K562 (cell line): ENCODE results near the gene FZD10. TPM values are rescaled to one million over a fixed set of nuclear protein-coding genes. Genes with fewer than 3 reads are reported as not detected.

Source experiments
- polyA plus RNA-seq, 8 experiments: library from polyadenylated mRNA; depleted of rRNA in 4 of 8; stranded (reverse) in 5 of 8; unstranded in 3 of 8; fragments of >200 nt; fragmentation: Nextera tagmentation in 2 of 8; fragmentation: Illumina TruSeq in 1 of 8; extraction: Ambion mirVana in 2 of 8; extraction: Trizol in 1 of 8; gene quantifications; 2 replicates each; pipeline versions ENCODE4 v1.2.1 to v1.2.3, GENCODE V29; 2011 to 2014; ENCODE audit warnings: inconsistent platforms in 1 of 8, missing spikeins in 1 of 8
- total RNA-seq, 7 experiments: library from RNA; depleted of rRNA in 6 of 7; stranded (reverse); fragments of >200 nt in 6 of 7; fragmentation: Illumina TruSeq in 2 of 7; extraction: Trizol in 2 of 7; gene quantifications; 2 replicates each; pipeline versions ENCODE4 v1.2.1 to v1.2.3, GENCODE V29; 2011 to 2021; ENCODE audit warnings: low replicate concordance in 1 of 7
- TF ChIP-seq, protein P1 (sequence below): sonication (generic); formaldehyde crosslinking; IDR thresholded peaks from 2 replicates; pipeline ENCODE4 v1.8.0; 2022; ENCODE audit warnings: missing genetic modification reagents, mild to moderate bottlenecking, moderate library complexity, borderline replicate concordance
- TF ChIP-seq, protein P2 (sequence below), 2 experiments: fragments of 450-650 bp; formaldehyde crosslinking in 1 of 2; IDR thresholded peaks; 2 replicates each; pipeline versions ENCODE4 v1.4.0 to v1.6.1; 2014 to 2020; ENCODE audit warnings: mild to moderate bottlenecking in 2 of 2, borderline replicate concordance in 1 of 2, low read depth in 1 of 2
- TF ChIP-seq, protein P3 (sequence below), 2 experiments: IDR thresholded peaks; 2 replicates each; pipeline ENCODE4 v1.6.1; 2012; ENCODE audit warnings: improper control_type of control experiment in 2 of 2, low read depth in 2 of 2, low read length in 2 of 2, borderline replicate concordance in 1 of 2

The FZD10 gene
- total and polyA plus RNA-seq, 9 of the 15 experiments (the other 6 are each of a cell fraction or from before 2014, with no cell fraction given), result not detected

DNA sequence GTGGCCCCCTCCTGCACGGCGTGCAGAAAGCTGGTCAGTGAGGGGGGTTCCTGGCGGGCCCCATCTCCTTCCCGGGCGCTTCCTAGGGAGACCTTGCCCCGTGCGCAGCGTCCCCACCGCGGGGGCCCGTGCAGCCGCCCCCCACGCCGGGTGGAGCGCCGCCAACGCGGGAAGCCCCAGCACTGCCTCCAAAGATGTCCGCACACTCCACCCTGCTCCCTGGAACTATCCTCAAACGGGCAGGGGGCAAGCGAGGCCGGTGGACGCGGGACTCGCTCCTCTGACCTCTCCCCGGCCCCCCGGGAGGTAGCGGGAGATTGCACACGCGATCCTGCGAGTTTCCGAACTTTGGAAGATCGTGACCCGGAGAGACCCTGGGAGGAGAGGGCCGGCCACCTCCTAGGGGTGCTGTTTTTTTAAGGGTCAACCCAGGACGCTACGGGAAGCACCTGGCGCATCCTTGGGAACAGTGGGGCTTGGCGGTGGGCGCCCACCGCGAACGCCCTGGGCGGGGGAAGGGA is 1.5 kb upstream of the FZD10 start (continued):
- TF ChIP-seq, protein P1, sequence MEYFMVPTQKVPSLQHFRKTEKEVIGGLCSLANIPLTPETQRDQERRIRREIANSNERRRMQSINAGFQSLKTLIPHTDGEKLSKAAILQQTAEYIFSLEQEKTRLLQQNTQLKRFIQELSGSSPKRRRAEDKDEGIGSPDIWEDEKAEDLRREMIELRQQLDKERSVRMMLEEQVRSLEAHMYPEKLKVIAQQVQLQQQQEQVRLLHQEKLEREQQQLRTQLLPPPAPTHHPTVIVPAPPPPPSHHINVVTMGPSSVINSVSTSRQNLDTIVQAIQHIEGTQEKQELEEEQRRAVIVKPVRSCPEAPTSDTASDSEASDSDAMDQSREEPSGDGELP (CRISPR knock-in tag), result no peak
- TF ChIP-seq, protein P2, sequence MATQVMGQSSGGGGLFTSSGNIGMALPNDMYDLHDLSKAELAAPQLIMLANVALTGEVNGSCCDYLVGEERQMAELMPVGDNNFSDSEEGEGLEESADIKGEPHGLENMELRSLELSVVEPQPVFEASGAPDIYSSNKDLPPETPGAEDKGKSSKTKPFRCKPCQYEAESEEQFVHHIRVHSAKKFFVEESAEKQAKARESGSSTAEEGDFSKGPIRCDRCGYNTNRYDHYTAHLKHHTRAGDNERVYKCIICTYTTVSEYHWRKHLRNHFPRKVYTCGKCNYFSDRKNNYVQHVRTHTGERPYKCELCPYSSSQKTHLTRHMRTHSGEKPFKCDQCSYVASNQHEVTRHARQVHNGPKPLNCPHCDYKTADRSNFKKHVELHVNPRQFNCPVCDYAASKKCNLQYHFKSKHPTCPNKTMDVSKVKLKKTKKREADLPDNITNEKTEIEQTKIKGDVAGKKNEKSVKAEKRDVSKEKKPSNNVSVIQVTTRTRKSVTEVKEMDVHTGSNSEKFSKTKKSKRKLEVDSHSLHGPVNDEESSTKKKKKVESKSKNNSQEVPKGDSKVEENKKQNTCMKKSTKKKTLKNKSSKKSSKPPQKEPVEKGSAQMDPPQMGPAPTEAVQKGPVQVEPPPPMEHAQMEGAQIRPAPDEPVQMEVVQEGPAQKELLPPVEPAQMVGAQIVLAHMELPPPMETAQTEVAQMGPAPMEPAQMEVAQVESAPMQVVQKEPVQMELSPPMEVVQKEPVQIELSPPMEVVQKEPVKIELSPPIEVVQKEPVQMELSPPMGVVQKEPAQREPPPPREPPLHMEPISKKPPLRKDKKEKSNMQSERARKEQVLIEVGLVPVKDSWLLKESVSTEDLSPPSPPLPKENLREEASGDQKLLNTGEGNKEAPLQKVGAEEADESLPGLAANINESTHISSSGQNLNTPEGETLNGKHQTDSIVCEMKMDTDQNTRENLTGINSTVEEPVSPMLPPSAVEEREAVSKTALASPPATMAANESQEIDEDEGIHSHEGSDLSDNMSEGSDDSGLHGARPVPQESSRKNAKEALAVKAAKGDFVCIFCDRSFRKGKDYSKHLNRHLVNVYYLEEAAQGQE (IDR thresholded peaks at IDR 0.05; ENCODE audit: borderline replicate concordance), result no peak
- TF ChIP-seq, protein P2 (CRISPR knock-in tag; IDR thresholded peaks at IDR 0.05; ENCODE audit: low read depth), result no peak
- TF ChIP-seq, protein P3, sequence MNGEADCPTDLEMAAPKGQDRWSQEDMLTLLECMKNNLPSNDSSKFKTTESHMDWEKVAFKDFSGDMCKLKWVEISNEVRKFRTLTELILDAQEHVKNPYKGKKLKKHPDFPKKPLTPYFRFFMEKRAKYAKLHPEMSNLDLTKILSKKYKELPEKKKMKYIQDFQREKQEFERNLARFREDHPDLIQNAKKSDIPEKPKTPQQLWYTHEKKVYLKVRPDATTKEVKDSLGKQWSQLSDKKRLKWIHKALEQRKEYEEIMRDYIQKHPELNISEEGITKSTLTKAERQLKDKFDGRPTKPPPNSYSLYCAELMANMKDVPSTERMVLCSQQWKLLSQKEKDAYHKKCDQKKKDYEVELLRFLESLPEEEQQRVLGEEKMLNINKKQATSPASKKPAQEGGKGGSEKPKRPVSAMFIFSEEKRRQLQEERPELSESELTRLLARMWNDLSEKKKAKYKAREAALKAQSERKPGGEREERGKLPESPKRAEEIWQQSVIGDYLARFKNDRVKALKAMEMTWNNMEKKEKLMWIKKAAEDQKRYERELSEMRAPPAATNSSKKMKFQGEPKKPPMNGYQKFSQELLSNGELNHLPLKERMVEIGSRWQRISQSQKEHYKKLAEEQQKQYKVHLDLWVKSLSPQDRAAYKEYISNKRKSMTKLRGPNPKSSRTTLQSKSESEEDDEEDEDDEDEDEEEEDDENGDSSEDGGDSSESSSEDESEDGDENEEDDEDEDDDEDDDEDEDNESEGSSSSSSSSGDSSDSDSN (IDR thresholded peaks at IDR 0.05; ENCODE audit: borderline replicate concordance in 1 of 2, low read depth in 2 of 2, low read length in 2 of 2), result no peak
